Spleen (tissue), 7 donors: ENCODE data around the gene LRRK1.

ENCODE experiments used
- CTCF ChIP-seq, 11 experiments: fragments of 200-600 bp in 7 of 11; fragments of 450-650 bp in 4 of 11; sonication (generic) in 4 of 11; IDR thresholded peaks in 8 of 11; conservative IDR thresholded peaks in 3 of 11; 1 replicate in 7 of 11; 2 replicates in 4 of 11; pipeline versions ENCODE4 v1.4.0 to v1.8.0; 2016 to 2021; ENCODE audit warnings: antibody characterized with exemption in 11 of 11, inconsistent platforms in 4 of 11, mild to moderate bottlenecking in 1 of 11
- POLR2A ChIP-seq, 3 donors: fragments of 450-650 bp; IDR thresholded peaks; one replicate each; pipeline ENCODE4 v1.5.1; 2017; ENCODE audit warnings: antibody characterized with exemption in 3 of 3, mild to moderate bottlenecking in 1 of 3
- POLR2AphosphoS5 ChIP-seq, 3 donors: sonication (generic); formaldehyde crosslinking; IDR thresholded peaks; one replicate each; pipeline ENCODE4 v1.5.1; 2017; ENCODE audit warnings: antibody characterized with exemption in 3 of 3
- donor health status: DM: no; HTN: no; CAD: no; lungs with moderate emphysema.
- donor health status: DM: no; HTN: no; CAD: no.
- donor health status: DM: no; HTN: no; CAD: no.

- peak; percentile 72 to 92 (median 88) for TF ChIP-seq CTCF (IDR thresholded peaks at IDR 0.05 in 8 of 11, conservative IDR thresholded peaks at IDR 0.05 in 3 of 11)
- no peak for TF ChIP-seq POLR2A (IDR thresholded peaks at IDR 0.05)
- no peak for TF ChIP-seq POLR2AphosphoS5 (IDR thresholded peaks at IDR 0.05)
Measured at GRCh38 chr15:100873029-100873677, 46.0 kb upstream of the LRRK1 start.
